Muscle layer of colon (tissue), 2 donors: ENCODE data around the gene TRIM37.

ENCODE experiments used
- H3K27ac ChIP-seq: one replicate; pipeline ENCODE4 v1.7.0; 2013; ENCODE audit warnings: low read depth, mild to moderate bottlenecking, low read length, moderate library complexity
- H3K27me3 ChIP-seq, 2 donors: one replicate each; pipeline ENCODE4 v1.7.0; 2013; ENCODE audit warnings: low read length in 2 of 2, mild to moderate bottlenecking in 2 of 2; ENCODE audit not compliant: insufficient read depth in 2 of 2, control insufficient read depth in 1 of 2
- H3K36me3 ChIP-seq: one replicate; pipeline ENCODE4 v1.7.0; 2013; ENCODE audit warnings: mild to moderate bottlenecking, low read length; ENCODE audit not compliant: insufficient read depth
- H3K4me1 ChIP-seq: one replicate; pipeline ENCODE4 v1.7.0; 2013; ENCODE audit warnings: mild to moderate bottlenecking, low read length; ENCODE audit not compliant: insufficient read depth
- H3K4me3 ChIP-seq, 2 donors: one replicate each; pipeline ENCODE4 v1.7.0; 2013; ENCODE audit warnings: low read length in 2 of 2, low read depth in 1 of 2, mild to moderate bottlenecking in 1 of 2, moderate library complexity in 1 of 2
- H3K9ac ChIP-seq: one replicate; pipeline ENCODE4 v1.7.0; 2013; ENCODE audit warnings: low read length
- H3K9me3 ChIP-seq: one replicate; pipeline ENCODE4 v1.7.0; 2013; ENCODE audit warnings: mild to moderate bottlenecking, low read length
- donor health status: abdominal sarcoma.
- donor health status: Adenocarcinoma of cecum.

TRIM37 gene

DNA sequence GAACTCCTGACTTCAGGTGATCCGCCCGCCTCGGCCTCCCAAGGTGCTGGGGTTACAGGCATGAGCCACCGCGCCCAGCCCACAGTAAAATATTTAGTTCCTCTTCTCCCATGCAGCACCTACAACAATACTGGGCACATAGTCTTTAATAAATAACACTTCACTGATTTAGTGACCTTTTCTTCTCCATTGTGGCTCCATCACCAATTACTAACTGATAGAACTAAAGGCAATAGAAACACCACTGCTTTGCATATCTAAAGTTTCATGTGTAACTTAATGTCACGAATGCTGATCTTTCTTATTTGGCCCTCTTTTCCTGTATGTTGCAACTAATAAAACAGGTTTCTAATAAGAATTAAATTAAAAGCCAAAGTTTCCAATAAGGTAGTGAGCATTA lies 38.9 kb downstream of the TRIM37 start:
- Histone ChIP-seq H3K4me3 (no peak overlapping the region), H3K9ac (no peak overlapping the region), H3K27me3 (no peaks in the 10 kb centered on the region), H3K4me1 (no peaks in the 10 kb centered on the region), H3K9me3 (no peaks in the 10 kb centered on the region), H3K36me3 (peaks cover 9% of the 10 kb centered on the region), H3K27ac (no peak overlapping the region)

DNA sequence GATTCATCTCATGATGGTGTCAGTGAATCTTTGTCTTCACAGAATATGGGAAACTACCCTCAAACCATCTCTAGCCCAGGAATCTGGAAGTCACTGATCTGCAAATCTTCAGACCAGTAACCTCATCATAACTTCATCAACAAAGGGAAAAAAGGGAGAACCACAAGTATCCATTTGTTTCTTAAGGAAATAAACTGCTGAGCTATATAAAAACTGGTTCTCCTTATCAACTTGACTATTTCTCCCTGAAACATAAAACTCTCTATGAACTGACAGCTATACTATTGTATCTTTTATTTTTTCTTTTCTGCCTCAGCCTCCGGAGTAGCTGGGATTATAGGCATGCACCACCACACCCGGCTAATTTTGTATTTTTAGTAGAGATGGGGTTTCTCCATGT lies 39.3 kb downstream of the TRIM37 start:
- Histone ChIP-seq H3K27me3 (no peaks in the 10 kb centered on the region), H3K9ac (no peak overlapping the region), H3K4me3 (no peak overlapping the region), H3K27ac (no peak overlapping the region), H3K9me3 (no peaks in the 10 kb centered on the region), H3K4me1 (no peaks in the 10 kb centered on the region), H3K36me3 (peaks cover 9% of the 10 kb centered on the region)

GRCh38 chr17:59062509-59062908 lies 44.2 kb downstream of the TRIM37 start:
- Histone ChIP-seq H3K4me1 (no peaks in the 10 kb centered on the region), H3K4me3 (no peak overlapping the region), H3K36me3 (peaks cover 9% of the 10 kb centered on the region), H3K27me3 (no peaks in the 10 kb centered on the region), H3K9me3 (no peaks in the 10 kb centered on the region), H3K27ac (no peak overlapping the region), H3K9ac (no peak overlapping the region)

GRCh38 chr17:59056857-59057256 lies 49.8 kb downstream of the TRIM37 start:
- Histone ChIP-seq H3K9me3 (no peaks in the 10 kb centered on the region), H3K36me3 (peaks cover 16% of the 10 kb centered on the region), H3K27ac (no peak overlapping the region), H3K27me3 (no peaks in the 10 kb centered on the region), H3K9ac (no peak overlapping the region), H3K4me1 (no peaks in the 10 kb centered on the region), H3K4me3 (no peak overlapping the region)

- no peaks in the 10 kb centered on the region for H3K9me3 ChIP-seq
- peaks cover 30% of the 10 kb centered on the region for H3K36me3 ChIP-seq
- no peaks in the 10 kb centered on the region for H3K27me3 ChIP-seq
- no peaks in the 10 kb centered on the region for H3K4me1 ChIP-seq
- no peak overlapping the region for H3K27ac ChIP-seq
- no peak overlapping the region for H3K4me3 ChIP-seq
- no peak overlapping the region for H3K9ac ChIP-seq
Observed at GRCh38 chr17:59049798-59050197, 56.9 kb downstream of the TRIM37 start.

GRCh38 chr17:59047616-59048015 lies 59.1 kb downstream of the TRIM37 start:
- Histone ChIP-seq H3K27ac (no peak overlapping the region), H3K27me3 (no peaks in the 10 kb centered on the region), H3K4me1 (no peaks in the 10 kb centered on the region), H3K9me3 (no peaks in the 10 kb centered on the region), H3K36me3 (peaks cover 39% of the 10 kb centered on the region), H3K4me3 (no peak overlapping the region), H3K9ac (no peak overlapping the region)

DNA sequence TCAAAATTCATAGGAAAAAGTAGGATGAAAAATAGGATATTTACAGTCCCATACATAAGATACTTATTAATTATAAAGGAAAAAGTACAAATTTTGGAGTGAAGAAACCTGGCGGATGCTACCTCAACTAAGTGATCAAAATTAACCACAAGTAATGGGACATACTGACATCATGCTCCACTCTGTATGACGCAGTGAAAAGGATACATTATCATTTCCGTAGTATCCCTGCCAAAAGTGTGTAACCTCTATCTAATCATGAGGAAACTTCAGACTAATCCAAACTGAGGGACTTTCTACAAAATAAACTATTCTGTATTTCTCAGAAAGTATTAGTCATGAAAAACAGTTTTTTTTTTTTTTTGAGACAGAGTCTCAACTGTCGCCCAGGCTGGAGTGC lies 60.5 kb downstream of the TRIM37 start:
- Histone ChIP-seq H3K27me3 (no peaks in the 10 kb centered on the region), H3K36me3 (peaks cover 39% of the 10 kb centered on the region), H3K27ac (no peak overlapping the region), H3K9me3 (no peaks in the 10 kb centered on the region), H3K9ac (no peak overlapping the region), H3K4me3 (no peak overlapping the region), H3K4me1 (no peaks in the 10 kb centered on the region)

- Histone ChIP-seq H3K4me1 (no peaks in the 10 kb centered on the region), H3K9ac (no peak overlapping the region), H3K27me3 (no peaks in the 10 kb centered on the region), H3K36me3 (peaks cover 29% of the 10 kb centered on the region), H3K27ac (no peak overlapping the region), H3K9me3 (no peaks in the 10 kb centered on the region), H3K4me3 (no peak overlapping the region)
Observed at GRCh38 chr17:59038734-59039133, 67.9 kb downstream of the TRIM37 start.

- no peaks in the 10 kb centered on the region for H3K27me3 ChIP-seq
- H3K36me3 ChIP-seq, result peaks cover 21% of the 10 kb centered on the region
Observed at GRCh38 chr17:59037960-59038359, 68.7 kb downstream of the TRIM37 start.

GRCh38 chr17:59030811-59031210 lies 75.9 kb downstream of the TRIM37 start:
- peaks cover 24% of the 10 kb centered on the region for H3K36me3 ChIP-seq

More at GRCh38 chr17:59037960-59038359, 68.7 kb downstream of the TRIM37 start:
- no peaks in the 10 kb centered on the region for H3K4me1 ChIP-seq
- H3K4me3 ChIP-seq, result no peak overlapping the region
- no peak overlapping the region for H3K27ac ChIP-seq
- H3K9me3 ChIP-seq, result no peaks in the 10 kb centered on the region
- no peak overlapping the region for H3K9ac ChIP-seq

DNA sequence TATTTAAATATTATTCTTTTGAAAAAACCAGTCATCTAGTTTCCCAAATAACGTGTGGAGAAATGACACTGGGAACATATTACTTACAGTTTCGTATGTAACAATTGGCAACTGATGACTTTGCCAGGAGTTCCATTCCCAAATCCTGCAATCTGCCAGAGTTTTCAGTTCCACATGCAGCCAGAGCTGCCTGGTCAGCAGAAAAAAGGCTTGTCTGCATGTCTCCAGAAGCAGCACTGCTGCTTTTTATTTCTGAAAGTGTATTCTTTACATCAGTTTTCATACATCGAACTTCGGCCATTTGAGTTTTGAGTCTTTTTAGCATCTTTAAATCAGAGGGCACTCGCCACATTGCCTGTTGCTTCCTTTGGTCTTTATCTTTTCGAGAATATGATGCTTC lies 78.4 kb downstream of the TRIM37 start:
- Histone ChIP-seq H3K27ac (no peak overlapping the region), H3K4me1 (peaks cover 6% of the 10 kb centered on the region), H3K36me3 (peaks cover 16% of the 10 kb centered on the region), H3K9me3 (no peaks in the 10 kb centered on the region), H3K4me3 (no peak overlapping the region), H3K27me3 (no peaks in the 10 kb centered on the region), H3K9ac (no peak overlapping the region)

More at GRCh38 chr17:59030811-59031210, 75.9 kb downstream of the TRIM37 start:
- Histone ChIP-seq H3K4me1 (peaks cover 6% of the 10 kb centered on the region), H3K27ac (no peak overlapping the region), H3K9me3 (no peaks in the 10 kb centered on the region), H3K27me3 (no peaks in the 10 kb centered on the region), H3K4me3 (no peak overlapping the region), H3K9ac (no peak overlapping the region)

- Histone ChIP-seq H3K27ac (no peak overlapping the region), H3K27me3 (no peaks in the 10 kb centered on the region), H3K36me3 (peaks cover 16% of the 10 kb centered on the region), H3K9ac (no peak overlapping the region), H3K4me3 (no peak overlapping the region), H3K9me3 (no peaks in the 10 kb centered on the region), H3K4me1 (peaks cover 6% of the 10 kb centered on the region)
Observed at GRCh38 chr17:59027750-59028149, 78.9 kb downstream of the TRIM37 start.
